H1 (cell line): Measurements from ENCODE around the gene SASS6. TPM values are rescaled to one million over a fixed set of nuclear protein-coding genes. Genes with fewer than 3 reads are reported as not detected.
"Not testable (repeated sequence)": the region's sequence is repeated elsewhere in the genome, so short reads cannot be mapped to it uniquely, and the experiment has no call there.

ENCODE experiments used
- CTCF ChIA-PET: fragments of 300-600 bp; sonication (Branson Sonifier 250); formaldehyde crosslinking; loops from one replicate; lab custom pipeline; 2021; ENCODE audit not compliant: partially characterized antibody; lab: Charles Lee
- POLR2A ChIA-PET: fragments of 300-600 bp; sonication (Branson Sonifier 250); formaldehyde crosslinking; loops from one replicate; lab custom pipeline; 2021; ENCODE audit warnings: inconsistent platforms; ENCODE audit not compliant: partially characterized antibody; lab: Charles Lee
- DNase-seq, 2 experiments: peaks; one replicate each; pipeline versions ENCODE4 v3.0.0 to v3.0.0-alpha.2; 2010 to 2022; ENCODE audit warnings: low spot score in 2 of 2, low read depth in 1 of 2, mixed read lengths in 1 of 2
- FAIRE-seq: peaks from 2 replicates; lab custom pipeline; 2011; peaks lifted over from hg19 to GRCh38; lab: Jason Lieb, UNC
- H2AFZ ChIP-seq: 2 replicates; pipeline ENCODE4 v1.8.1; 2012; ENCODE audit warnings: low read length, inconsistent platforms
- H2AK5ac ChIP-seq: 2 replicates; pipeline ENCODE4 v1.6.1; 2013; ENCODE audit warnings: low read depth, low read length
- H2BK120ac ChIP-seq: replicated peaks from 2 replicates; pipeline ENCODE3; 2013; ENCODE audit warnings: low read depth, low read length, inconsistent platforms
- H2BK12ac ChIP-seq: 2 replicates; pipeline ENCODE4 v1.6.1; 2013; ENCODE audit warnings: low read depth, low read length
- H2BK15ac ChIP-seq: 2 replicates; pipeline ENCODE4 v1.6.1; 2013; ENCODE audit warnings: low read length
- H2BK20ac ChIP-seq: 2 replicates; pipeline ENCODE4 v1.6.1; 2013; ENCODE audit warnings: low read length
- H2BK5ac ChIP-seq: 2 replicates; pipeline ENCODE4 v1.6.1; 2013; ENCODE audit warnings: low read depth, low read length
- H3K14ac ChIP-seq: 2 replicates; pipeline ENCODE4 v1.6.1; 2013; ENCODE audit warnings: inconsistent platforms; ENCODE audit not compliant: insufficient read length
- H3K18ac ChIP-seq: 2 replicates; pipeline ENCODE4 v1.6.1; 2013; ENCODE audit warnings: low read length; ENCODE audit errors: extremely low read depth
- H3K23ac ChIP-seq: 2 replicates; pipeline ENCODE4 v1.6.1; 2013; ENCODE audit warnings: inconsistent platforms; ENCODE audit not compliant: insufficient read length
- H3K23me2 ChIP-seq: 2 replicates; pipeline ENCODE4 v1.6.1; 2013; ENCODE audit warnings: low read depth, low read length
- H3K27ac ChIP-seq: 2 replicates; pipeline ENCODE4 v1.6.1; 2011; ENCODE audit warnings: low read depth, low read length, inconsistent platforms
- H3K27me3 ChIP-seq, 4 experiments: replicated peaks in 1 of 4; 1 replicate in 1 of 4; 2 replicates in 3 of 4; pipeline versions ENCODE4 v1.6.1 to v1.8.1; 2011 to 2013; ENCODE audit warnings: low read length in 3 of 4, mild to moderate bottlenecking in 3 of 4, inconsistent platforms in 2 of 4, mixed read lengths in 2 of 4, moderate library complexity in 1 of 4; ENCODE audit not compliant: control insufficient read depth in 3 of 4, insufficient read depth in 3 of 4; ENCODE audit errors: extremely low read depth in 1 of 4
- H3K36me3 ChIP-seq, 4 experiments: 2 replicates each; pipeline versions ENCODE4 v1.6.1 to v1.8.1; 2011 to 2013; ENCODE audit warnings: mild to moderate bottlenecking in 4 of 4, low read length in 3 of 4, moderate library complexity in 2 of 4, control low read depth in 1 of 4, inconsistent platforms in 1 of 4; ENCODE audit not compliant: insufficient read depth in 4 of 4, control insufficient read depth in 2 of 4
- H3K4ac ChIP-seq: replicated peaks from 2 replicates; pipeline ENCODE3; 2013; ENCODE audit warnings: low read length, low read depth, mixed read lengths, inconsistent platforms; ENCODE audit not compliant: insufficient read length
- H3K4me1 ChIP-seq, 4 experiments: replicated peaks in 1 of 4; 1 replicate in 1 of 4; 2 replicates in 3 of 4; pipeline versions ENCODE4 v1.6.1 to v1.8.1; 2011 to 2013; ENCODE audit warnings: low read length in 3 of 4, inconsistent platforms in 2 of 4, mixed read lengths in 1 of 4; ENCODE audit not compliant: insufficient read depth in 4 of 4, control insufficient read depth in 3 of 4
- H3K4me2 ChIP-seq, 2 experiments: 2 replicates each; pipeline versions ENCODE4 v1.6.1 to v1.8.1; 2011 to 2013; ENCODE audit warnings: low read depth in 2 of 2, low read length in 2 of 2, control low read depth in 1 of 2, inconsistent platforms in 1 of 2, mild to moderate bottlenecking in 1 of 2; ENCODE audit not compliant: insufficient read depth in 1 of 2
- H3K4me3 ChIP-seq, 4 experiments: fragments of 200-600, 300-600 bp in 1 of 4; sonication (generic), shearing (Covaris generic), sonication (Bioruptor Twin) in 1 of 4; 2 replicates each; pipeline versions ENCODE4 v1.5.1 to v1.8.1; 2011 to 2016; ENCODE audit warnings: low read length in 4 of 4, low read depth in 3 of 4, control low read depth in 2 of 4, inconsistent platforms in 2 of 4, mild to moderate bottlenecking in 2 of 4, mixed read lengths in 1 of 4, moderate library complexity in 1 of 4; ENCODE audit not compliant: insufficient read depth in 2 of 4; ENCODE audit errors: extremely low read depth in 1 of 4
- H3K56ac ChIP-seq: replicated peaks from 2 replicates; pipeline ENCODE3; 2013; ENCODE audit warnings: low read depth, mild to moderate bottlenecking, mixed read lengths, low read length, inconsistent platforms; ENCODE audit not compliant: insufficient read length
- H3K79me1 ChIP-seq: 2 replicates; pipeline ENCODE4 v1.6.1; 2013; ENCODE audit warnings: low read depth, low read length, control low read depth
- H3K79me2 ChIP-seq, 2 experiments: 2 replicates each; pipeline versions ENCODE4 v1.6.1 to v1.8.1; 2012 to 2013; ENCODE audit warnings: low read length in 2 of 2, mild to moderate bottlenecking in 2 of 2, inconsistent platforms in 1 of 2; ENCODE audit not compliant: insufficient read depth in 2 of 2, control insufficient read depth in 1 of 2
- H3K9ac ChIP-seq, 4 experiments: replicated peaks in 1 of 4; 1 replicate in 1 of 4; 2 replicates in 3 of 4; pipeline versions ENCODE4 v1.6.1 to v1.8.1; 2011 to 2013; ENCODE audit warnings: low read depth in 3 of 4, low read length in 3 of 4, control low read depth in 2 of 4, mild to moderate bottlenecking in 2 of 4, moderate library complexity in 2 of 4, inconsistent platforms in 1 of 4; ENCODE audit errors: extremely low read depth in 1 of 4
- H3K9me3 ChIP-seq, 2 experiments: 2 replicates each; pipeline versions ENCODE4 v1.6.1 to v1.8.1; 2012 to 2013; ENCODE audit warnings: mild to moderate bottlenecking in 2 of 2, moderate library complexity in 2 of 2, control low read depth in 1 of 2, inconsistent platforms in 1 of 2, low read depth in 1 of 2, low read length in 1 of 2, mixed read lengths in 1 of 2; ENCODE audit not compliant: insufficient read depth in 2 of 2
- H4K20me1 ChIP-seq, 2 experiments: replicated peaks in 1 of 2; 2 replicates each; pipeline versions ENCODE3 to v1.8.1; 2011 to 2013; ENCODE audit warnings: inconsistent platforms in 2 of 2, low read length in 2 of 2, mild to moderate bottlenecking in 1 of 2; ENCODE audit not compliant: insufficient read depth in 2 of 2, control insufficient read depth in 1 of 2
- H4K5ac ChIP-seq: 2 replicates; pipeline ENCODE4 v1.6.1; 2013; ENCODE audit warnings: low read length, low read depth, mixed read lengths, inconsistent platforms; ENCODE audit not compliant: insufficient read length
- H4K8ac ChIP-seq: 2 replicates; pipeline ENCODE4 v1.8.0; 2013; ENCODE audit warnings: mild to moderate bottlenecking, moderate library complexity, low read length, inconsistent platforms; ENCODE audit not compliant: insufficient read depth; ENCODE audit errors: extremely low read depth
- H4K91ac ChIP-seq: replicated peaks from 2 replicates; pipeline ENCODE3; 2013; ENCODE audit warnings: low read length, mixed read lengths, inconsistent platforms; ENCODE audit not compliant: insufficient read length
- WGBS, 2 experiments: shearing (Covaris generic) in 1 of 2; methylation state at CpG; one replicate each; pipeline versions ENCODE4 v1.1.6 to v1.1.7; 2013 to 2015; ENCODE audit warnings: low lambda C conversion rate in 2 of 2, mixed read lengths in 2 of 2, inconsistent platforms in 1 of 2, low coverage in 1 of 2, missing lambda C conversion rate in 1 of 2; ENCODE audit not compliant: insufficient replicate concordance in 2 of 2, insufficient coverage in 1 of 2, insufficient read length in 1 of 2; ENCODE audit errors: extremely low coverage in 1 of 2, missing lambda C conversion rate in 1 of 2; 5-methylcytosine and 5-hydroxymethylcytosine counted together
- polyA plus RNA-seq, 7 experiments: library from polyadenylated mRNA; depleted of rRNA in 3 of 7; stranded (reverse) in 5 of 7; unstranded in 2 of 7; fragments of >200 nt in 5 of 7; fragments of 200-250 nt in 2 of 7; gene quantifications; 1 replicate in 5 of 7; 2 replicates in 1 of 7; 4 replicates in 1 of 7; pipeline versions ENCODE4 v1.2.1 to v1.2.3, GENCODE V29; 2011 to 2013; ENCODE audit warnings: missing spikeins in 2 of 7, mixed read lengths in 2 of 7
- total RNA-seq: library from RNA; stranded (reverse); fragmentation: NEBNext Ultra II Directional; extraction: Animal tissue kit (Norgen Biotek cat#: 25700); gene quantifications from 2 replicates; pipeline ENCODE4 v1.2.1, GENCODE V29; 2021

SASS6 gene
- total and polyA plus RNA-seq, 2 of the 8 experiments (the other 6 are each of a cell fraction or from before 2014, with no cell fraction given): 1.2 to 13.8 TPM

DNA sequence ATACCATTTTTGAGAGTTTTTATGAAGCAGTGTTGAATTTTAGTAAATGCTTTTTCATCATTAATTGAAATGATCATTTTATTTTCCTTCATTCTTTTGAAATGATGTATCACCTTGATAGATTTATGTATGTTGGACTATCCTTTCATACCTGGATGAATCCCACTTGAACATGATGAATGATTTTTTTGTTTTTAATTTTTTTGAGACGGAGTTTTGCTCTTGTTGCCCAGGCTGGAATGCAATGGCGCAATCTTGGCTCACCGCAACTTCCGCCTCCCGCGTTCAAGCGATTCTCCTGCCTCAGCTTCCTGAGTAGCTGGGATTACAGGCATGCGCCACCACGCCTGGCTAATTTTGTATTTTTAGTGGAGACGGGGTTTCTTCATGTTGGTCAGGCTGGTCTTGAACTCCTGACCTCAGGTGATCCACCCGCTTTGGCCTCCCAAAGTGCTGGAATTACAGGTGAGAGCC lies 85.5 kb downstream of the SASS6 start:
- Histone ChIP-seq H3K36me3 (peaks cover 0 to 12% (median 0%) of the 10 kb centered on the region in 4 experiments; a peak in 1 of 8 replicates), H3K79me2 (peaks cover 8 to 95% of the 10 kb centered on the region in 2 experiments)
- H3K4me1 ChIP-seq, CTCF ChIA-PET, H3K9ac ChIP-seq, H3K4me3 ChIP-seq, H2BK15ac ChIP-seq, POLR2A ChIA-PET, FAIRE-seq, H2BK20ac ChIP-seq, H3K79me1 ChIP-seq, H3K9me3 ChIP-seq, H2BK5ac ChIP-seq, H2BK120ac ChIP-seq, H3K56ac ChIP-seq, H3K18ac ChIP-seq, H3K23me2 ChIP-seq, H3K4ac ChIP-seq, H4K20me1 ChIP-seq, H2BK12ac ChIP-seq, DNase-seq, H4K8ac ChIP-seq, H3K14ac ChIP-seq, H2AFZ ChIP-seq, H3K23ac ChIP-seq, H4K91ac ChIP-seq, H3K27me3 ChIP-seq, H3K27ac ChIP-seq, H4K5ac ChIP-seq, H3K4me2 ChIP-seq, H2AK5ac ChIP-seq: not testable (repeated sequence)
- 92% methylated on average over 11 of the region's 11 CpGs; no CpG with 5 or more reads in 1 of the 2 experiments for WGBS, 2 experiments
